ENCODE results near the gene CACNA1D.

The CACNA1D gene

DNA sequence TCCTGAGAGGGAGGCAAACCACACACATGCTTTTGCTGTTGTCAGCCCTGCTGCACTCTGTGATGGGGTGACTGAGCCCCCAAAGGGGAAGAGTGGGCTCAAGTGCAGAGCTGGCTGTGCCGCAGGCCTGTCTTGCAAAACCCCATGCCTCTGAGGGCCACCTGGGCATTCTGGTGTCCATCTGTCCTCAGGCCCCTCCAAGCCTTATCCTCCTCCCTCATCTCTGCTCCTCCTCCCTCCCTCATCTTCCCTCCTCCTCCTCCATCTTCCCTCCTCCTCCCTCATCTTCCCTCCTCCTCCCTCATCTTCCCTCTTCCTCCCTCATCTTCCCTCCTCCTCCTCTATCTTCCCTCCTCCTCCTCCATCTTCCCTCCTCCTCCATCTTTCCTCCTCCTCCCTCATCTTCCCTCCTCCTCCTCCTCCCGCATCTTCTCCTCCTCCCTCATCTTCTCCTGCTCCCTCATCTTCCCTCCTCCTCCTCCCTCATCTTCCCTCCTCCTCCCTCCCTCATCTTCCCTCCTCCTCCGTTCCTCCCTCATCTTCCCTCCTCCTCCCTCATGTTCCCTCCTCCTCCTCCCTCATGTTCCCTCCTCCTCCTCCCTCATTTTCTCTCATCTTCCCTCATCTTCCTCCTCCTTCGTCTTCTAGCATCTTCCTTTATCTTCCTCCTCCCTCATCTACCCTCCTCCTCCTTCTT is 311.2 kb downstream of the CACNA1D start:
- no peak for DNase-seq (ENCODE audit: low read depth in 2 of 2)

DNA sequence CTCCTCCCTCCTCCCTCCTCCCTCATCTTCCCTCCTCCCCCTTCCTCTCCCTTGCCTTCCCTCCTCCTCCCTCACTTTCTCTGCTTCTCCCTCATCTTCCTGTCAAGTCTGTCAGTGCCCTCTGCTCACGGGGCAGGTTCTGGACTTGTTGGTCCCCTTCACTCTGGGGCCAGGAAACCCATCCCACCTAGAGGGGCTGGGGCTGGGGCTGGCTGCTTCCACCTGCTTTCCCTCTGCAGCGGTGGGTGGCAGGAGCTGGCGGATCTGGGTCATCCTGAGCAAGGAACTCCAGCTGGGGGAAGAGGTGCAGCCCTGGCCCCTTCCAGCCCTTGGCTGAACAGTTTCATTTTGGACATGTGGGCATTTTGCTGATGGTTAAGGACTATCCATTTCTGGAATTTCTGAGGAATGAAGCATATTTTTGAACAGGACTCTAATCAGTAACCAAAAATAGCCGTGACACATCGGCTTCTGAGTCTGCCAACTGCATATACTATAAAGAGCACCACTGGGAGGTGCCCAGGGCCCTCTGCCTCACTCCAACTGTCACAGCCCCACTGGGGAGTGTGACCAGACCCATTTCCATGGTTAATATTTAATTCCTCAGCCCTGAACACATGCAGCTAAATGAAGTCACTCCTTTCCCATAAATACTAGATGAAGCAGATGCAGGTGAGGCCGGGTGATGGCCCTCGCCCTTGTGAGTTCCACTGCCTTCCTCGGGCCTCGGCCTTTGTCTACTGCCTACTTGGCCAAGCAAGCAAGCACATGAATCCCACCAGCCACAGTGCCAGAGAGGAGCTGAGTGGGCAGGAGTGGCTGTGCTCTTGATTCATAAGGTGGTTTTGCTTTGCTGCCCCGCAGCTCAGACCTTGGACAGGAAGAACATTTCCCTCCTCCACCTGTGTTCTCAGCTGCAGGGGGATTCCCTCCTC is 312.0 kb downstream of the CACNA1D start:
- DNase-seq (ENCODE audit: low read depth in 2 of 2): no peak

DNA sequence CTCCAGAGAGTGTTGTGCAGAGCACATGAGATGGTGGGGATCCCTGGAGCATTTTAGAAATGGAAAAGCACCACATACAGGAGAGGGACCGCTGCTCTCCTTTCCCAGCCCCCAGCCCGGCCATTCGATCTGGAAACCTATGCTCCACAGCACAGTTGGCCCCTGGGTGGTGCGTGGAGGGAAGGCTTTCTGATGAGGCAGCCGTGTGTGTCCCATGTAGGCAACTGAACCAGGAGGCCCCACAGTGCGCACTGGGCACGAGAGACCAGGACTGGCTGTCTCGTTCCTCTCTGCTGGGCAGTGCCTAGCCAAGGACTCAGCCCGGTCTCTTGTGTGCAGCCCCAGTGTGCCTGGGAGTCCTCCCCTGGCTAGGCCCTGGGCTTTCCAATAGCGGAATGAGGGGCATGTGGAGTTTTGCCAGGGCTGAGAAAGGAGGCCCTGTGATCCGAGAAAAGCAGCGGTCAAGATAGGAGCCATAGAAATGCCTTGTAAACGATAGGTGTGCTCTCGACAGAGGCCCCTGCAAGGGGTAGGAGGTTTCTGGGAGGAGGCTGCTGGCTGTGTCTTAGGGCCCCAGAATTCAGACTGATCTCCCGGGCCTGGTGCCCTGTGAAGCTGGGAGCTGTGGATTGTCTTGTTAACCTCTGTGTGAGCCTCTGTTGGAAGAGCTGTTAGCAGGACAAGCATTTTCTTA is 312.9 kb downstream of the CACNA1D start:
- DNase-seq (ENCODE audit: low read depth in 2 of 2): no peak

DNA sequence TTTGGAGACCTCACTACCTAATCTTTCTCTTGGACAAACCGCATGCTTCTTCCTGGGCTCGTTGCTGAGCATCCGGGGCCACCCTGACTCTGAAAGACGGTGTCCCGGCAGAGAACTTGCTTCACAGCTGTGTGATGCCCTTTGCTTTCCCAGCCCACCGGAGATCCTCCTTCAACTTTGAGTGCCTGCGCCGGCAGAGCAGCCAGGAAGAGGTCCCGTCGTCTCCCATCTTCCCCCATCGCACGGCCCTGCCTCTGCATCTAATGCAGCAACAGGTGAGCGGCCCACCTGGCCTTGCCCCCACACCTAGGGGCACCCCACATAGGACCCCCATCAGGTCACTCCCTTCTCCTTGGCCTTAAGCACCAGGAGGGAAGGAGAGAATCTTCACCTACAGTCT is 314.1 kb downstream of the CACNA1D start:
- no peak for DNase-seq (ENCODE audit: low read depth in 2 of 2)

DNA sequence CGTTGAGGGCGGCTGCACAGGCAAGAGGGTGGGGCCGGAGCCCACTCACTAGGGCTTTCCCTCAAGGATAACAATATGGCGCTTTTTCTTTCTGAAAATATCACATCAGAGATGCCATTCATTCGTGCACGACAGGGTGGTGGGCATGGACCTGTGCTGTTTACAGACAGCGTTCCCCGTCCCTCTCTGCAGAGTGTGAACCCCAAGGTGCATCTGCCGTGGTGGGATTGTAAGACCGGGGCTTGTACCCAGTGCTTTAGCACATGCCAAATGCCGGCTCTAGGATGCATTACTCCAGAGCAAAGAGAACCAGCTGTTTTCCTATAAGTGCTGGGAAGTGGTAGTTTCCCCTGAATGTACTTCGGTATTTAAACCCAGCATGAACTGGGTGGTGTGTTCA is 314.9 kb downstream of the CACNA1D start:
- no peak for DNase-seq (ENCODE audit: low read depth in 2 of 2)

DNA sequence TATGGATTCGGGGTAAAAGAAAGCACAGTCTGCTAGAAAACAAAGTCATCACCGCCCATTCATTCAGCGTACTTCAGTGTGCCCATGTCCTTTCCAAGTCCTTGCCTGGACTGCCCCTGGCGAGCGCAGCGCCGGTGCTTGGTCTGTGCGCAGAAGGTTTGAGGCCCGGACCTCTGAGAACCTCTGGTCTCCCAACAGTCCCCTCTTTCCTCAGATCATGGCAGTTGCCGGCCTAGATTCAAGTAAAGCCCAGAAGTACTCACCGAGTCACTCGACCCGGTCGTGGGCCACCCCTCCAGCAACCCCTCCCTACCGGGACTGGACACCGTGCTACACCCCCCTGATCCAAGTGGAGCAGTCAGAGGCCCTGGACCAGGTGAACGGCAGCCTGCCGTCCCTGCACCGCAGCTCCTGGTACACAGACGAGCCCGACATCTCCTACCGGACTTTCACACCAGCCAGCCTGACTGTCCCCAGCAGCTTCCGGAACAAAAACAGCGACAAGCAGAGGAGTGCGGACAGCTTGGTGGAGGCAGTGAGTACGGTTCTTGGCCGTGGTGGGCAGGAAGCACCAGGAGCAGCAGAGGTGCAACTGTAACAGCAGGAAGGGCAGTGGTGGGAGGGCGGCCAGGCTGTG is 315.5 kb downstream of the CACNA1D start:
- no peak for DNase-seq (ENCODE audit: low read depth in 2 of 2)

DNA sequence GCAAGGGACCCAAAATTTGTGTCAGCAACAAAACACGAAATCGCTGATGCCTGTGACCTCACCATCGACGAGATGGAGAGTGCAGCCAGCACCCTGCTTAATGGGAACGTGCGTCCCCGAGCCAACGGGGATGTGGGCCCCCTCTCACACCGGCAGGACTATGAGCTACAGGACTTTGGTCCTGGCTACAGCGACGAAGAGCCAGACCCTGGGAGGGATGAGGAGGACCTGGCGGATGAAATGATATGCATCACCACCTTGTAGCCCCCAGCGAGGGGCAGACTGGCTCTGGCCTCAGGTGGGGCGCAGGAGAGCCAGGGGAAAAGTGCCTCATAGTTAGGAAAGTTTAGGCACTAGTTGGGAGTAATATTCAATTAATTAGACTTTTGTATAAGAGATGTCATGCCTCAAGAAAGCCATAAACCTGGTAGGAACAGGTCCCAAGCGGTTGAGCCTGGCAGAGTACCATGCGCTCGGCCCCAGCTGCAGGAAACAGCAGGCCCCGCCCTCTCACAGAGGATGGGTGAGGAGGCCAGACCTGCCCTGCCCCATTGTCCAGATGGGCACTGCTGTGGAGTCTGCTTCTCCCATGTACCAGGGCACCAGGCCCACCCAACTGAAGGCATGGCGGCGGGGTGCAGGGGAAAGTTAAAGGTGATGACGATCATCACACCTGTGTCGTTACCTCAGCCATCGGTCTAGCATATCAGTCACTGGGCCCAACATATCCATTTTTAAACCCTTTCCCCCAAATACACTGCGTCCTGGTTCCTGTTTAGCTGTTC is 316.9 kb downstream of the CACNA1D start:
- no peak for DNase-seq (ENCODE audit: low read depth in 2 of 2)

DNA sequence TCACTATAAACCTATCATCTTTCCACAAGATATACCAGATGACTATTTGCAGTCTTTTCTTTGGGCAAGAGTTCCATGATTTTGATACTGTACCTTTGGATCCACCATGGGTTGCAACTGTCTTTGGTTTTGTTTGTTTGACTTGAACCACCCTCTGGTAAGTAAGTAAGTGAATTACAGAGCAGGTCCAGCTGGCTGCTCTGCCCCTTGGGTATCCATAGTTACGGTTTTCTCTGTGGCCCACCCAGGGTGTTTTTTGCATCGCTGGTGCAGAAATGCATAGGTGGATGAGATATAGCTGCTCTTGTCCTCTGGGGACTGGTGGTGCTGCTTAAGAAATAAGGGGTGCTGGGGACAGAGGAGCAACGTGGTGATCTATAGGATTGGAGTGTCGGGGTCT is 318.0 kb downstream of the CACNA1D start:
- DNase-seq (ENCODE audit: low read depth in 2 of 2): no peak

DNA sequence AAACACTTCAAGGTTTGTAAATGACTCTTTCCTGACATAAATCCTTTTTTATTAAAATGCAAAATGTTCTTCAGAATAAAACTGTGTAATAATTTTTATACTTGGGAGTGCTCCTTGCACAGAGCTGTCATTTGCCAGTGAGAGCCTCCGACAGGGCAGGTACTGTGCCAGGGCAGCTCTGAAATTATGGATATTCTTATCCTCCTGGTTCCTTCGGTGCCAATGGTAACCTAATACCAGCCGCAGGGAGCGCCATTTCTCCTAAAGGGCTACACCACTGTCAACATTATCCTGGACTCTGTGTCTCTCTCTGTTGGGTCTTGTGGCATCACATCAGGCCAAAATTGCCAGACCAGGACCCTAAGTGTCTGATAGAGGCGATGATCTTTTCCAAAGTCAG is 318.8 kb downstream of the CACNA1D start:
- no peak for DNase-seq (ENCODE audit: low read depth in 2 of 2)

DNA sequence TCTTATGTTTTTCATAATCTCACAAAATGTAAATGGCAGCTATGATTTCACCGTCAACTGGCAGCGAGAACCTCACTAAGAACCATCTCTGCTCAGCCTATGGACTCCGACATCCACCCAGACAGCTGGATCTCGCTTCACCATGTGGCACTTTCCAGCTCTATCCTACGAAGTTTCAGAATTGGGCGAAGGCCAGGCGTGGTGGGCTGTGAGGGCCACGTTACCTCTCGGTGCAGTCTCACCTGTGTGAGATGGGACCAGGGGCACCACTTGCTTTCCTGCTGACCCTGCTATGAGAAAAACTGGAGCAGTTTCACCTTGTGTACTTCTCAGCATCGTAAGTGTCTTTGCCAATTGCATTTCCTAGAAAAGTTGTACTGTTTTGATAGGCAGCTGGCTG is 319.5 kb downstream of the CACNA1D start:
- DNase-seq (ENCODE audit: low read depth in 2 of 2): no peak

DNA sequence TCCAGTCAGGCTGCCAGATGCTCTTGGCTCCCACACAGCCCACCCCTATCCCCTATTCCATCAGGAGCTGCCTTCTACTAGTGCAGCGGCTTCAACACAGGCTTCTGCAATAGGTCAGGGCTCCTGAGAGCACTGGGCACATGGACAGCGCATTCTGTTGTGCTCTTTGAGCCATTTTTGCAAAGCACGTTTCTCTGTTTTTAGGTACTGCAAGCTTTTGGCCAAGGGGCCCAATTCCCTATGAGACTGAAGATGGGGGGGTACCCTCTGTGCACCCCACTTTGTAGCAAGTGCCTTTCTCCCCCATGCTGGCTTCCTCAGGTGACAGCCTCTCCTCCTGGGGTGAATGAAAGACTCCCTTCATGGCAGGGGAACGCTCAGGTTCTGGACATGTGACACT is 320.7 kb downstream of the CACNA1D start:
- DNase-seq (ENCODE audit: low read depth in 2 of 2): no peak

DNA sequence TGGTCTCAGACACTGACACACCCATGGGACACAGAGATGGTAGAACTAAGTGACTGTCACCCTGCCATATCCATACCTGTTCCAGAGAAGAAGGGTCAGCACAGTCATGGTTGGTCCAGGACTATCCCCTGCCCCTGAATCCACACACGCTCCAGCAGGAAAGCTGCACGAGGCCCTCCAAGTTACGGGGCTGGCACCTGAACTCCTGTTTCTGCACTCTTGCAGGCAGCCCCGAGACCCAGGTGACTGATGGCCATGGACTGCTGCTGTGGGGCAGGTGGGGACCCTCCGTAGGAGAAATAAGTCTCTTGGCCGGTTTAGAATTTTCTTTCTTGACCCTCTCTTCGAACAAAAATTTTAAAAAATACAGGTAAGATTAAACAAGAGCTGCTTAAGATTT is 321.2 kb downstream of the CACNA1D start:
- no peak for DNase-seq (ENCODE audit: low read depth in 2 of 2)

DNA sequence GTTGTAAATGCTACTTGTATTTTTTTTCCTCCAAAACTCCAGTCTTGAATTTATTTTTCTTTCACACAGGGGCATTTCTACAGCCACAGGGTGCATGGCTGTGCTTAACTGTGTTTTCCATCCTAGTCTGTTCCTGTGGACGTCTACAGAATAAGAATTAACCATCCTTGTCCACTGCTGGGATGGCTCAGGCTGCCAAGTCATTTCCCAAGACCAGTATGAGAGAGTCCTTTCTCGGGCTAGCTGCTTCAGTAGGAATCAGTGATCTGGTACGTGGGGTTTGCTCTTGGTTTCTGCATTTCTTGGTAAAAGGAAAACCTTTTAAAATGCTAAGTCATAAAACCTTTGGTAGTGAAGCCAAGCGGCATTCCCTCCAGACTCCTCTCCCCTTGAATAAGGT is 322.0 kb downstream of the CACNA1D start:
- DNase-seq (ENCODE audit: low read depth in 2 of 2): no peak

DNA sequence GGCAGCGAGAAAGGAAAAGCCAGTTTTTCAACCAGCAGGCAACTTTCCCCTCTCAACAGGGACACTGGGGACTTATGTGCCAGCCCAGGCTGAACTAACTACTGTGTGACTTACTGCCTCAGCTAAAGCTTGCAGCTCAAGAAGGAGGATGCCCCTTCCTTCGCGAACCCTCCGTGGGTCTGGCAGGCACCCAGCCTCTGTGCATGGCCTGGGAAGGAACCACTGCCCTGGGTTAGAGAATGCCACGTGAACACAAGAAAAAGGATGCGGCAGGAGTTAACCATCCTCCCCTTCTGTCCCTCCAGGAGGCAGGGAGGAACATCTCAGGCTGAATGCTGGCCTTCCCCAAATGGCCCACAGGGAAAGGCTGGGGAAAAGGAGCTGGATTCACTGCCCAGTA is 322.8 kb downstream of the CACNA1D start:
- no peak for DNase-seq (ENCODE audit: low read depth in 2 of 2)

DNA sequence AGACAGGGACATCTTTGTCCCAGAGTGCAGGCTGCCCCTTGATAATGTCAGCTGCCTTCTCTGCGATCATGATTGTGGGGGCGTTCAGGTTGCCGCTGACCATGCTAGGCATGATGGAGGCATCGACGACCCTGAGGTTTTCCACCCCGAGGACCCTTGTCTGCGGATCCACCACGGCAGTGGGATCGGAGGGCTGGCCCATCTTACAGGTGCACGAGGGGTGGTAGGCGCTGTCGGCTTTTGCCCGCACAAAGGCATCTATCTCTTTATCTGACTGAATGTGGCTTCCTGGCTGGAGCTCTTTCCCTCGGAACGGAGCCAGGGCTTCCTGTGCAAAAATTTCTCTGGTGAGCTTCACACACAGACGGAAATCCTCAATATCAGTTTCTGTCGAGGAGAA is 323.4 kb downstream of the CACNA1D start:
- DNase-seq (ENCODE audit: low read depth in 2 of 2): no peak

DNA sequence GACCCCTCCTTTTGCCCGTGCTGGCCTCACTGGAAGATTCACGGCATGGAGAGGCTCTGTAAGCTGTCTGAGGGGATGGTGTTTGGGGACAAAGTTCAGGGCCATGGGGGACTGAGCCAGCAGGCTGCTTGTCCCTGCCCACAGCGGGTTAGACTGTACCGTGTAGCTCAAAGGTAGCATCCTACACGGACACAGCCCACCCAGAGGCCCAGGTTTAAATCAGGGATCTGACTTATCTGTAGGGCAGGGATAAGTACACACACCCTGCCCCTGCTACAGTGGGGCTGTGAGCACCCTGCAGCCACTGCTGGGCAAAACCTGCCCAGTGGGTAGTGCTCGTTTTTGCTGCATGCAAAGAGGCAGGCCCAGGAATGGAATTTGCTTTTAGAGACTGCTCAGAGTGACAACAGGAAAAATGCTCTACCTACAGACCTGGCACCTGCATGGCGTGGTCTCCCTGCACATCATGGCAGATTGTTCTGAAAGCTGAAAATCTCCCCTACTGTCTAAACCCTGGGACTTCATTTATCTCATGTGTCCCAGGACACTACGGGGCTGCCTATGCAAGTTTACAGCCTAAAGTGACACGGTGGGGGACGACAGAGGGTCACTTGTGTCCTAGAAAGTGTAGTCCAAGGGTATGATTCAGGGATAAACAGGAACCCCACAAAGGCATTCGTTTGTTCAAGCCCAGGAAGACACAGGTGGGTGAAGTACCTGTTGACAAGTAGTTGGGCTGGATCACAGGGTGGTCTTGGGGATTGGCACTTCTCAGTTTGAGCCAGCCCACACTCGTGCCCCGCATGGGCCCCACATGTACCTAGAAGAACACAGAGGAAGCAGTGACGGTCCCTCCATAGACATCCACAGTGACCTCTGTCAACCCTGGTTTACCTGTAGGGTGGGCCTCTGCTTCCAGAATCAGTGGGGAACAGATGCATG is 324.1 kb downstream of the CACNA1D start:
- DNase-seq (ENCODE audit: low read depth in 2 of 2): no peak

DNA sequence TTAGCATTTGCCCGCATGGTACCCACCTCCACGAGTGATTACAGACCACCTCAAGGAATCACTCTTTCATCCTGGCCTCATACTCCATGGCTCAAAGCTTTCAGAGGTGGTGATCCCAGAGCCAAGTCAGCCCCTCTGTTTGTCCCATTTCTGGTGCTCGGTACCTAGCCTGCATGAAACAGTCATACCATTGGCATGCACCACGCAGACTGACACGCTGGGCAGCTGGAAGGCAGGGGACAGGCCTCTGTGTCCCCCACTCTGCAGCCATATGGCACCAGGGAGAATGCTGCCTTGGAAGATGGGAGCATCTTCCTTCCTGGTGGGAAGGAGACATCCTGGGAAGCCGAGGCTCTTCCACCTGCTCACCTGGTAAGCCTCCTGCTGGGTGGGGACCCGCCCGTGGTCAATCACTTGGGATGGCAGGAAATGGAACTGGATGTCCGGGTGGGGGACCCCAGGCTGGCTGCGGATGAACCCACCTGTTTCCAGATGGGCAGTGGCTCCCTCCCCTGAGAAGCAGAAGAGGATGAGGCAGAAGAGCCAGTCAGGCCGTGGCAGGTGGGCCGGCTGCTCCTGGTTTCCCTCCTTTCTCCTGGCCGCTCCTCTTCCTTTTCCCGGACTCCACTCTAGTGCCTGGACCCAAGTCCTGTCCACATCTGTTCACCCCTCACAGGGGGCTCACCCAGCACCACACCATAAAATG is 324.9 kb downstream of the CACNA1D start:
- DNase-seq (ENCODE audit: low read depth in 2 of 2): no peak

DNA sequence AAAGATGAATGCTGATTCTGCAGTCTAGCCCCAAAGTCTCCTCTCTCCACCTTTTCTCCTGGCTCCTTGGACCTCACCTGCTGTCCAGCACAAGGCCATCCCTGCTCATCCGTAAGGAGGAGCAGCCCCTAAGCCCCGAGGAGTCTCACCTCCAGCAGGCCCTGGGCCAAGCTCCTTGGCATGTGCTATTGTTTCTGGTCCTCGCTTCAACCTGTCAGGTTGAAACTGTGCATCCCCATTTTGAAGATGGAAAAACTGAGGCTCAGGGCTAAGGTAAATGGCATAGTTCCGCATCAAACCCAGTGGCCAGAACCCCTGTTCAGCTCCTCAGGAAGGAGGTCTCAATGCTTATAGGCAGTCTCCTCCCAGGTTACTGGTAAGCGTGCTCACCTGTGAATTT is 325.7 kb downstream of the CACNA1D start:
- no peak for DNase-seq (ENCODE audit: low read depth in 2 of 2)

DNA sequence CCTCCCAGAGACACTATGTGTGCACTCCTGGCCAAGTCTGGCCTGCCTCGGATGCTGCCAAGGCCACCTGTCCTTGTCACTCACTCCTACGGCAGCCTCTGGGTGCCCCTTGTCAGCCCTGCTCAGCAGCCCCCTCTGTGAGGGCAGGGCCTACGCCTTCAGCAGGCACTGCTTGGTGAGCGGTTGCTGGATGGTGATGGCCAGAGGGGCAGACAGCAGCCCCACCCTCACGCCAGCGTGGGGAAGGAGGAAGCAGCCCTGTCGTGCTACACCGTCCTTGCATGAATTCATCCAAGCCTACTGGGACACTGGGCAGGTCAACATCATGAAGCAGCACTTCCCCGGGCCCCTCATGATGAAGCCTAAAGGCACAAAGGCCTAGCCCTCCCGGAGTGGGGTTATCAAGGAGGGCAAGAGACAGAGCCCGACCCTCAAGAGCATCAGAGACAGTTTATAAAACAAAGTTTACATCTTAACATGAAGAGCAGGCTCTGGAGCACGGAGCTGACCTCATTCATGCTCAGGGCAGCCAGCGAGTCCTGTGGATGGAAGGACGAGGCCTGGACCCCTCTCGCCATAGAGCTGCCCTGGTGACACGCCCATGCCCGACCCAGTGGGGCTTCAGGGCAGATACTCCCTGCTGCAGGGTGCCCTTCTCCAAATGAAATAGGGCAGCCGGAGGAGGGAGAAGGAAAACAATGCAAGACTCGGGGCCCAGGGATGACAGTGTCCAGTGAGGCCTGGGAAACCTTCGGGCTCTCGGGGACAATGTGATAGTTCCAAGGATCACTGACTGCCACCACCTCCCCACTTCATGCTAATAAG is 326.6 kb downstream of the CACNA1D start:
- no peak for DNase-seq (ENCODE audit: low read depth in 2 of 2)
